Uterus (tissue), 2 donors: ENCODE results near the gene XYLT1.

Experiments used
- CTCF ChIP-seq, 4 experiments: fragments of 200-600 bp in 2 of 4; fragments of 450-650 bp in 2 of 4; sonication (generic) in 2 of 4; IDR thresholded peaks; one replicate each; pipeline ENCODE4 v1.5.1; 2016 to 2019; ENCODE audit warnings: antibody characterized with exemption in 4 of 4, mild to moderate bottlenecking in 2 of 4, moderate library complexity in 1 of 4
- POLR2A ChIP-seq, 2 donors: fragments of 450-650 bp; IDR thresholded peaks; one replicate each; pipeline ENCODE4 v1.6.1; 2016; ENCODE audit warnings: antibody characterized with exemption in 2 of 2, mild to moderate bottlenecking in 1 of 2, moderate library complexity in 1 of 2

GRCh38 chr16:17366299-17366961 lies 104.3 kb downstream of the XYLT1 start:
- TF ChIP-seq CTCF (IDR thresholded peaks at IDR 0.05) = no peak
- no peak for TF ChIP-seq POLR2A (IDR thresholded peaks at IDR 0.05)
